ENCODE results near the gene LRRC8C.
"Not testable (repeated sequence)": the region's sequence is repeated elsewhere in the genome, so short reads cannot be mapped to it uniquely, and the experiment has no call there.

Gene LRRC8C

DNA sequence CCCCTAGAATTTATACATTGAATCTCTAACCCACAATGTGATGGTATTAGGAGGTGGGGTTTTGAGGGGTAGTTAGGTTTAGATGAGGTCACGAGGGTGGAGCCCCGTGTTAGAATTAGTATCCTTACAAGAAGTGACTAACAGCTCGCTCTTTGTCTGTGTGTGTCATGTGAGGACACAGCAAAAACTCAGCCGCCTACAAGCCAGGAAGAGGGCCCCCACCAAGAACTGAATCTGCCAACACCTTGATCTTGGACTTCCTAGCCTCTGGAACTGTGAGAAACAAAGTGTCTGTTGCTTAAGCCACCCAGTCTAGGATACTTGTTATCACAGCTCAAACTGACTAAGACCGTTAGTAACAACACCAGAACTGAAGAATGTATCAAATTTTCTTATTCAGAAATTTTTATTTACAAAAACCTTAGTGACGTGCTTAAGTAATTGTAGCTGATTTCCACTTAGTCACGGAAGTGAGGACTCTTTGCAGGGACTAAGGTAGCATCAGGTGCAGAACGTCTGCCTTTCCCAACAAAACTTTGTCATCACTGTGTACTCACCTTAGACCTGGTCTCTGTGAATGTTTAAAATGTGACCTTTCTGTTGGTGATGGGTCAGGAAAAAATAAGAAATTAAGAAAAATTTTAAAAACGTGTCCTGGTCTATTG is 24.5 kb upstream of the LRRC8C start:
- DNase-seq = no peak

DNA sequence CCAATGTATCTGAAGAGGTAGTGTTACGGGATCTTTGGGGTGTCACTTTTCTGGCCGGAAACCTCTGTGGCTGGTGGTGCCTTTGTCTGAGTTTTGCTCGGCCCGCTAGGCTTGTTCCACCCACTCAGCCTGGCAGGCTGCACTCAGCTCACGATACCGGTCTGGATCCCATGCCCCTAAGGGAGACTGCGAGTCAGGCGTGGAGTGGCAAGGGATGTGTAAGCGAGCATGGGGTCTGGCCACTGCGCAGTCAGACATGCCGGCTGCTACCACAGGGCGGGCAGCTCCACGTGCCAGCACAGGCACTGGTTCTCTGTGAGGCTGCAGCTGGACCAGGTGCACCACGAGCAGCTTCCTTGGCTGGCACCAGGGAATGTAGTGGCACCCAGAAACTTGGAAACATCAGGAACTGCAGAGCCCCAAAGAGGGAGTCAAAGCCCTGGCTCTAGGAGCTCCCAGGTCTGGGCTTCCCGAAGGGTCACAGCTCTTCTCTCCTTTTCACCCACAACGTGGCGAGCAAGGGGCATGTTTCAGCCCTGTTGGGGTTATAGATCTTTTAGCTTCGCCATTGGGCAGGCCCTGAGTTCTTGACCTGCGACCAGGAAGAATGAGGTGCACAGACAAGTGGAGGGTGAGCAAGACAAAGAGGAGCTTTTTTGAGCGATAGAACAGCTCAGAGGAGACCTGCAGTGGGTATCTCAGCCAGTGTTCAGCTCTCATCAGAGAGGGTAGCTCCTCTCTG is 23.8 kb upstream of the LRRC8C start:
- DNase-seq = no peak

GRCh38 chr1:89609781-89610456 is 23.0 kb upstream of the LRRC8C start:
- no peak for DNase-seq

DNA sequence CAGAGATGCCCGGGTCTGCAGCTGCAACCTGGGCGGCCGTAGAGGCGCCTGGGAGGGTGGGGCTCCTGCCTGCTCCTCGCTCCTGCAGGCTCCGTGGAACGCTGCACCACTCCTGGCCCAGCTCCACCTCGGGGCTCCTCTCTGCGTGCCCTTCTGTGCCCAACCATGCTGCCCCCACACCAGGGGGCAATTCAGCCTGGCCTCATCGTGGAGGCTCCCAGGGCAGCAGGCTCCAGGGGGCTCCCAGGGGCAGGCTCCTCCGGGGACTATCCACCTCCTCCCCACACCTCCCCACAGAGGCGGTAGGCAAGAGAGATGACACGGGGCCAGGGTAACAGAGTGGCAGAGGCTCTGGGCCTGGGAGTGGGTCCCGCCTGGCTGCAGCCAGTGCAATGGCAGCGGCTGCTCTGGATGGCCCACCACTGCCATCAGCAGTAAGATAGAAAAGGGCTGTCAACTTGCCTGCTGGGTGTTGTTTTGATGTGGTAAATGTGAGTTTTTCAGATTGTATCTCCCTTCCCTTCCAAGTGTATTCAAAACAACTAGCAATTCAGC is 22.4 kb upstream of the LRRC8C start:
- no peak for DNase-seq

DNA sequence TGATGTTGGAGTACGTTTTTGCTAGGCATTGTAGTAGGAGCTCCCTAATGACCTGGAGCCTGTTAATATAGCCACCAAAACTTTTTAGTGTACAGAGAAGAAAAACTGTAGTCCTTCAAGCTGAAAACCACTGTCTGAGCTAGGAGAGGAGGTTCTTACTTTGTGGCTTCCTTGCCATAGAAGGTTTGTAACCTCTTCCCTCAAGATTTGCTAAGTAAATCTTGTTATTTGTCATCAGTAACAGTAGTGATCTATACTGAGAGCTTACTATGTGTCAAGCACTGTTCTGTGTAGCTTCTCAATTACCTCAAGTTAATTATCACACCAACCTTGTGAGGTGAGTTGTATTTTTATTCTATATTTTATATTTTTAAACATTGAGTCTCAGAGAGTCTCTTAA is 21.2 kb upstream of the LRRC8C start:
- no peak for DNase-seq

- no peak for DNase-seq
These were observed 19.0 kb upstream of the LRRC8C start for GRCh38 chr1:89613928-89614327.

- no peak for DNase-seq
These were observed 17.0 kb upstream of the LRRC8C start for GRCh38 chr1:89615676-89616598.

- no peak for DNase-seq
These were observed 15.9 kb upstream of the LRRC8C start for GRCh38 chr1:89616844-89617627.

DNA sequence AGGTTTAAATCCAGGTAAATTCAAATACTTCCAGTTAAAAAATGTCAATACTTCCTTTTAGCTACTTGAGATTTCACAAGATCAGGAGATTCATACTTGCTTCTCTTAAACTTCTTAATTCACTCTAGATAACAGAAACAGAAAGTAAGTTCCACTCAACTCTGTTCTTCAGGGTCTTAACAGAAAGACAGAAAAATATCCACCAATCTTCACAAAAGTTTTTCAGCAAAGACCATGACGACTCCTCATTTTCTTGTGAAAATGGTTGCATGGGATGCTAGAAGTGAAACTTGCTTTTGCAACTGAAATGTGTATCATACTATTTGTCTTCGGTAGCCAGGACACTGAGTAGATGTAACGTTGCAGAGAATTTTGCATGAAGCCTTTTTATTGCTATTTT is 12.3 kb upstream of the LRRC8C start:
- DNase-seq = no peak

- no peak for DNase-seq
These were observed 10.0 kb upstream of the LRRC8C start for GRCh38 chr1:89622895-89623294.

DNA sequence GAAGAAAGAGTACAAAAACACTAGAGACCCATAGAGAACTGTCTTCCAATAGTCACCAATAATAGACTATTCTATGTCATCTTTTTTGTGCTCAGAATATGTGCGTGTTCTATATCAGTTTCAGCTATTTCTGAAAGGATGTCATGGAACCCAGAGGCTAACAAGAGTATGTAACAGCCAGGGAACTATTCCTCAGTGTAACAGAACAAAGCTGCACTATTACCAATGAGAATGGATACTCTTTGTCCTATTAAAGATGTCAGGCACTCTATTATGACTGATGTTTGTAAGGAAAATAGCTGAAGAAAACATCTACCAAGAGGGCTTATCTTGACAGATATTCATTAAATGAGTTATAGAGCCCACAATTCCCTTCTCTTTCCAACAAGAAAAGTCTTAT is 8.6 kb upstream of the LRRC8C start:
- no peak for DNase-seq

DNA sequence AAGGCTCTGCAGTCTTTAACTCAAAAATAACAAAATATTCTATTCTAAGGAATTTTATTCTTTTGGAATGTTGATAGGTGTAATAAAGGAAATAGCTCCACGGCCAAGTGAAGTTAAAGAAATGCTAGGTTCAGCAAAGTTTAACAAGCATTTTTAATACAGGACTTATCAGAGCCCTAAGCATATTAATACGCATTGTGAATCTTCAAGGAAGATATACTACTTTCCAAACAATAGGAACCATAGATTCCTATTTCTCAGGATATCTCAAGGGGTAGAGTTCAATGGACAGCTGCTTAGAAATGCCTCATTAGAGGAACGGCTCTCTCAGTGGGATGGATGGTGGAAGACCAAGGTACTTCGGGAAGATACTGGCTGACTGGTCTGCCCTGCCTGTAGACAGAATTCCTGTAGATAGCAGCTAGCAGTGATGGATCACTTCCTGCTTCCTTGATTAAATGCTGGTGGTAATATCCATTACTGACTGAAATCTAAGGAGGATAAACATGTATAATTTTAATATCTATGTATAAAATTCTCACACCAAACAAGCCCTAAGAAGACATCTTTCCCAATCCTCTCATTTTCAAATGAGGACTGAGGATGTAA is 8.1 kb upstream of the LRRC8C start:
- no peak for DNase-seq

GRCh38 chr1:89627596-89627962 is 5.3 kb upstream of the LRRC8C start:
- DNase-seq = no peak

DNA sequence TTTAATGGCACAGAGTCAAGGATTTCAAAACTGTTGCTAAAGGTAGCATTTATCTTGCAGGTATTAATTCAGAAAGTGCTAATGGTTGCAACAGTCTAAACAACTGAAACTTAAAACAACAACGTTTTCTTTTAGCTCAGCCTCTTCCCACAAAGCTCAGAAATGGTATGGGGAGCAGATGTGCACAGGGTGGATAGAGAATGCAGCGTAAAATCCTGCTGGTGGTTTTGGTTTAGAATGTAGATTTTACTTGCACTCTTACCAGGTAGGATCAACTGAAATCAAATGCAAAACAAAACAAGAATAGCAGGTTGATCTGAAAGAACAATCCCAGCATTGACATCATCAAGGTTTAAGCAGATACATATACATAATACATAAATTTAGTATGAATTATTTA is 3.8 kb upstream of the LRRC8C start:
- DNase-seq = no peak

GRCh38 chr1:89629600-89629999 is 3.3 kb upstream of the LRRC8C start:
- DNase-seq = not testable (repeated sequence)

DNA sequence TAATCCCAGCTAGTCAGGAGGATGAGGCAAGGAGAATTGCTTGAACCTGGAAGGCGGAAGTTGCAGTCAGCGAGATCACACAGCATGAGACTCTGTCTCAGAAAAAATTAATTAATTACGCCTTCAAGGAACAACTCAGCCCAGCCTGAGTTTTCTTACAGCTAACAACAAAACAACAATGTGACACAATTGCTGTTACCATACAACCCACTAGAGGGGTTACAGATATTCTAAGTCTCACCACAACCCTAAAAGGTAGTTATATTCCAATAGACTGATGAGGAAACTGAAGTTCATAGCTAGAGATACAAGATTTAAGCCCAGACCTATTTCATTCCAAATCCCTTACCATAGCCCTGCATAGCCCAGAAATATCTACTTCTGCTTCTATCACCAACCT is 2.9 kb upstream of the LRRC8C start:
- DNase-seq = no peak

DNA sequence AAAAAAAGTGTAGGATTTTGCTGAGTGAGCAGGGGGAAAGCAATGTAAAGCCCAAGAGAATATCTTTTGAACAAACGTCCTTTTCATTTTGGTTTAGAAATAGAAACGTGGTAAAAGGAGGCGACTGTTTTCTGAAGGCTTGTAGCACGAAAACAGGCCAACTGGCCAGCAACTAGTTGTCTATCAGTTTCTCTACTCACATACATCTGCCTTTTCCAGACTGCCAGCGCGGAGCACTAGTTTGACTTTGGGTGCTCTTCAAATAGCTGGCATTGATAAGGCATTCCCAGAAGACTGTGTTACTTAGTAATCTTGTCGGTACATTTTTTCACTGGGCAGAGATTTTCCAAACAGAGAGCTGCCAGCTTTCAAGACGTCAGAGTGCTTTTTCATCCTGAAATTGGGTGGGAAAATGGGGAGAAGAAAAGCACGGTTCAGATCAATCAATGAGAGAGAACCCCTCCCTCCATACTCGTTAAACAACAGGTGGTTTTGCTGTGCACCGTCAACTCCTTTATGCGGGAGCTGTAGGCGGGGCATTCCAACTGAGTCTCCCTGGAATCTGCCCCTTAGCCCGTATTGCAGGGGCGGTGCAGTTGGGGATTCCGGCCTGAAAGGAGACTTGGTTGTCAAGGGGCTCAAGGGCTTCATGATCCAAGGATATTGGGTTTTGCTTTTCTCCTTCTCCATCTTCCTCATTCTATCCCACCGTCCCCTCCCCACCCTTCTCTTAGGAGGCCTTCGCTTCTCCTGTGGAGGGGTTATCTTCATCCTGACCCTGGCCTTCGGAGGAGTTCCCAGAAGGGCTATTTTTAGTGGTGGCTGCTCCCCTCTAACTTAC is 884 bp upstream of the LRRC8C start:
- no peak for DNase-seq

- DNase-seq = peak; percentile 71
These were observed 404 bp downstream of the LRRC8C start for GRCh38 chr1:89633248-89633799.

DNA sequence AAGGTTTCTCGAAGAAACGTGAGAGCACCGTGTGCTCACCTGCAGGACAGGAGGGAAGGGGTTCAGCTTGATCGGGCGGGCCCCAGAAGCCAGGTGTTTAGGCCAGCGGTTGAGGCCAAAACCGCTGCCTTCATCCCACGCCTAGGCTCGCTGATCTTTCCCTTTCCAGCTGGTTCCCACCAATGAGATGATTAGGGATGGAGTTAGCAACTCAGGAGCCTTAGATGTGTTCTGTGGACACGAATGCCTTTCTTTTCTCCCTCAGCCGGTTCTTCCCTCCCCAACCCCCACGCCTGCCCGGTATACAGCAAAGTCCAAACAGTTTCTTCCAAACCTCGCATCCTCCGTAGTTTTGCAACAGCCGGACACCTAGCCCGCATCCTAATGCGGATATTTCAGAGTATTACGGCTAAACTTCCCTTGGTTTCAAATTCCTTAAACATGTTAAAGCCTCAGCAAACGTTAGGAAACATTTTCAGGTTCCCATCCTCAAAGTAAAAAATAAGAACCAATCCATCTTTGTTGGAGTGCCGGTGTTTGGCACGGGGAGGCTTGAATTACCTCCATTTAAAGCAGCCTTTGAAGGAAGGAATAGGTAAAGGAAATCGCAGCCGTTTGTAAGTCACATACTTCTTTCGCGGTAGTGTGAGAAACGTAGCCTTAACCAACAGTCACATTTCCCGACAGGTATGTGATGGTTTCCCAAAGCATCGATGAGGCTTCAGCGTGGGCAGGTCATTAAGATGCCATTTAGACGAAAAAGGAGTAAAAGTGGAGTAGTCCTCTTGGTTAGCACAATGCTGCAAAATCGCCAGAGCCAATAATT is 1.1 kb downstream of the LRRC8C start:
- DNase-seq = peak; percentile 15
